ENCODE data around the gene F12.
"Not testable (repeated sequence)": the region's sequence is repeated elsewhere in the genome, so short reads cannot be mapped to it uniquely, and the experiment has no call there.

F12 gene

GRCh38 chr5:177385720-177386119 lies 23.6 kb downstream of the F12 start:
- no peak for DNase-seq

DNA sequence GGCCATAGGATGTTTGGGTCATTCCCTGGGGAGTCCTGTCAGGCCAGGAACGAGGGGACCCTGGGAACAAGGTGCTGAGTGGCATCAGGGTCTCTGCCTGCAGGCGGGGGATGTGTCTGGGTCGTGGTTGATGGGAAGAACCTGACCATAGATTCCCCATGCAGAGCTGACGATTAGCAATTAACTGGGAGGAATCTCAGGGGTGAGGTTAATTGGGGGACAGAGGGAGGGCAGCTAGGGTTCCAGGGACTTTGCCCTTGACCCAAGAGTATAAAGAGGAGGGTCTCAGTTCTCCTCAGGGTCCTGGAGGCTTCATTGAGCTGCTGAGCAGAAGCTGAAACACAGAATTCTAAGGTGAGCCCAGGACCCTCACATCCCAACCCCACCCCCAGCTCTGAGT lies 25.2 kb downstream of the F12 start, which contains the start of gene SLC34A1:
TSS of gene SLC34A1 (plus strand) at position 301 of the 400 bp plus-strand sequence. CDS start 1,308 bp downstream, outside the sequence.
- no peak for DNase-seq

- DNase-seq: no peak
These were observed 26.2 kb downstream of the F12 start for GRCh38 chr5:177383181-177383580.

DNA sequence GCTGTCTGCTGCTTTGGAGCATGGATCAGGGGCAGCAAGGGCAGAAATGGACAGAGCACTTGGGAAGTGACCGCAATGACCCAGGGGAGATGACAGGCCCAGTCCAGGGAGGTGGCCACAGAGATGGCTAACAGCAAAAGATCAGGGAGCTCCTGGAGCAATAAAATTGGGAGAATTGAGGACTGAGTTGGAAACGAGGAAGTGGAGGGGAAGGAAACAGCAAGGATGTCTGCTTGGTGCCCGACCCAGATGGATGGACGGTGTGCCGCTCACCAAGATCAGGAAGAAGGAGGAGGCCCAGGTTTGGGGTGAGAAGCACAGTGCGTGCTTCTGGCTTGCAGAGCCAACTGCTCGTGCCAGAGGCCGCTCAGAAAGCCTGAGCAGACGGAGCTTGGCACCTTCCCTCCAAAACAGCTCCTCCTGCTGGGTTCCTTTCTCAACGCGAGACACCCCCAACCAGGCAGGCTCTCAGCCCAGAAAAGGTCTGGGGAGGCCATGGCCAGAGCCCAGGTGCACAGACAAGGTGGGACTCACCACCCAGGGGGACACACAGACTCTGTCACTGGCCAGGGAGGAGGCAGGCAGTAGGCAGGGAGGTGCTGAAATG lies 26.8 kb downstream of the F12 start:
- DNase-seq: peak; percentile 21

GRCh38 chr5:177380805-177381126 lies 28.6 kb downstream of the F12 start:
- no peak for DNase-seq

- DNase-seq: peak; percentile 89
These were observed 30.2 kb downstream of the F12 start for GRCh38 chr5:177378884-177379883.

DNA sequence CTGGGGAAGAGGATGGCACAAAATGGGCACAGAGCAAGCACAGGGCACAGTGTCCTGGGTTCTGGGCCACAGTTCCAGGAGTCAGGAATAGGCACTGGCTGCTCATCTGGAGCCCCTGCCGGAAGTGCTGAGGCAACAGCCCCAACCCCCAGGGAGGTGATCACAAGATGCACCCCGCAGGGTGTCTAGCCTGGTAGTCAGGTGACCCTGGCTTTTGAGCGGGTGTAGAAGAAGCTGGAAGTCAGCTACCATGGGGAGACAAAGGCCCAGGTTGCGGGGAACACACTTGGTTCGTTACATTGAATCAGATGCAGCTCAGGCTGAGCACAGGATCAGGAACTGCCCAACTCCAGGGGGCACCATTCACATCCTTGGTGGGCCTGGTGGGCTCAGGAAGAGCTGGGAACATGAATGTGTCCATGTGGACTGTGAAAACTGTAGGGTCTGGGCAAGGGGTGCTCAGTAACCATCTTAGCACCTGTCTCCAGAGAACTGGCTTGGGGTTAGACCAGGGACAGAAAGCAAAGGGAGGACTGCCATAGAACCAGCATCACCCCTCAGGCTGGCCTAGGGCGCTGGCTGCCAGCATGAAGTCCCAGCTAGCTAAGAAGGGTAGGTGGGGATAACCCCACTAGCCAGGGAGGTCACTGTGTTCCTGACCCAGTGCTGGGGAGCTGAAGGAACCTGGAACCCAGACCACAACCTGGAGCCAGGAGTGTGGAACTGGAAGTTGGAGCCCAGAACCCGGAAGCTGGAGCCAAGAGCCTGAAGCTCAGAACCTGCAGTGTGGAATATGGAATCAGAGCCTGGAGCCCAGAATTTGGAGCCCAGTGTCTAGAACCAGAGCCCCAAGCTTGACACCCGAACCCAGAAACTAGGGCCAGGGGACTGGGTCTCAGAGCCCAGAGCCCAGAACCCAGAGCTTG lies 31.2 kb downstream of the F12 start:
- no peak for DNase-seq

- no peak for DNase-seq
These were observed 33.3 kb downstream of the F12 start for GRCh38 chr5:177376107-177376506.

DNA sequence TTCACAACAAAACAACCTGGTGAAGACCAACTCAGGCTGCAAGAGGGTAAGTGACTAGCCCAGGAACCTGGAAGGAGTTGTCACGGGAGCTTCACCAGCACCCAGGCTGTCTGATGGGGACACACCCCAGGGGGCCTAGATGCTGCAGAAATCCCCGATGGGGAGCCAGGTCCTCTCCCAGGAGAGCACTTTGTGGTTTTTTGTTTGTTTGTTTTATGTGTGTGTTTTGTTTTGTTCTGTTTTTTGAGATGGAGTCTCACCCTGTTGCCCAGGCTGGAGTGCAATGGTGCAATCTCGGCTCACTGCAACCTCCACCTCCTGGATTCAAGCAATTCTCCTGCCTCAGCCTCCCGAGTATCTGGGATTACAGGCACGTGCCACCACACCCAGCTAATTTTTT lies 33.8 kb downstream of the F12 start:
- not testable (repeated sequence) for DNase-seq

DNA sequence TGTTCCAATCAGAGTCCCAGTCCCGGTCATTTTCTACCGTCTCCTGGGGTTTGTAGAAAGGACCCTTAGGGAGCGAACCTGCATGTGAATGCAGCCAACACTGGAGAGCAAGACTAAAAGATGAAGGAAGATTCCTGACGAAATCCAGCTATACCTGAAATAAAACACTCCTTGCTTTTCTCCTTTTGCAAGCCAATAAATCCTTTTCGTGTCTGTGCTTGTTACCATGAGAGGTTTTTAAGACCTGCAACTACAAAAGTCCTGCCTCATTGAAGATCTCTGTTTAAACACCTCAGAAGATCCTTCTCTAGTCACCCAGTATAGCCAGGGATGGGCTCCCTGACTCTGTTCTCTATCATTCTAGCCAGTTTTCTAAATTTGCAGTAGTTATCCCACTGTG lies 35.2 kb downstream of the F12 start:
- DNase-seq: no peak

DNA sequence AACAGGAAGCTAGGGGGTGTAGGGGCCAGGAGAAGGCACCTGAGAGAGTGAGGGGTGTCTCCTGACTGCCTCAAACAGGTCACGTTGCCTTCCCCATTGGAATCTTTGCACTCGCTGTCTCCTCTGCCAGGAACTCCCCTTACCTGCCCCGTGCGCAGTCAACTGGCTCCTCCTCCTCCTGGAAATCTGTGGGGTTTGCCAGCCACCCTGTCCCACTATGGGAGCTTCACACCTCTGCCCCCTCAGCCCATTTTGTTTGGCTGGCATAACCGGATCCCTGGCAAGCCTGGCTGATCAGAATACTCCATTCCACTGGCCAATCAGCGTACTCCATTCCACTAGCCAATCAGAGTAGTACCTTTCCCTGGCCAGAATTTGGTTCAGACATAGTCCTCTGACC lies 35.6 kb downstream of the F12 start:
- DNase-seq: no peak

- DNase-seq: no peak
These were observed 36.5 kb downstream of the F12 start for GRCh38 chr5:177372910-177373309.

DNA sequence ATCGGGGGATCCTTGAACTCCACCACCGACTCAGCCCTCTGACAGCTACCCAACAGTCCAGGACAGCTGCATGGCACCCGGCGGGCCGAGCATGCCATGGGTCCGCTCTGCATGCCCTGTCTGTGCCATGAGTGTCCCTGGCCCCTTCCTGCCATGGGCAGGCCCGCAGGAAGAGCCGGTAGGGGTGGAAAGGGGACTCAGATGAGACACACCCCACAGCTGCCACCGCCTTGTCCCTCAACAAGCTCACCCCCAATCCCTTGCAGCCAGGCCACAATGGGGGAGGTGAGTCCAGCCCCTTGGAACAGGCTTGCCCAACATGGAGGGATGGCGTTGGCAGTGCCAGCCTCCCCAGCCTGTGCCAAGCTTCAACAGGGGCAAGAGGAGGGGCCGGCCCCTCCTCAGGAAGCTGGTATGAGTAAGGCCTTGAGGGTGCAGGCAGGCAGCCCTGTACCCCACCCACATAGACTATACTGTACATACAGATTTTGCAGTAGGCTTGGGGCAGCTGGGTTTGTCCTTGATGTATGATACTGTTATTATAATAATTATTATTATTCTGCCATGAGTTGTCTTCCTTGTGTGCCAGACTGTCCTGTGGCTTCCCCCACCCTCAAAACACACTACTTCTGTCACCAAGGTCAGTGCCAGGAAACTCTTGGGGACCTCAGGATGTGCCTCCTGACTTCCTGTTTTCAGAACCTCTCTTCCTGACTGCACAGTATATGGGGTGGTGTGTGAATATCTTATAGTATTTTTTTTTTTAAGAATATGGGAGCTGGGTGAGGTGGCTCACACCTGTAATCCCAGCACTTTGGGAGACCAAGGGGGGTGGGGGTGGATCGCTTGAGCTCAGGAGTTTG lies 37.1 kb downstream of the F12 start:
- DNase-seq: no peak

GRCh38 chr5:177371120-177372033 lies 38.0 kb downstream of the F12 start:
- no peak for DNase-seq

- peak; percentile 86 for DNase-seq
These were observed 38.8 kb downstream of the F12 start for GRCh38 chr5:177370488-177371119.

GRCh38 chr5:177369645-177370440 lies 39.5 kb downstream of the F12 start:
- no peak for DNase-seq

GRCh38 chr5:177368869-177369644 lies 40.3 kb downstream of the F12 start:
- DNase-seq: peak; percentile 19

DNA sequence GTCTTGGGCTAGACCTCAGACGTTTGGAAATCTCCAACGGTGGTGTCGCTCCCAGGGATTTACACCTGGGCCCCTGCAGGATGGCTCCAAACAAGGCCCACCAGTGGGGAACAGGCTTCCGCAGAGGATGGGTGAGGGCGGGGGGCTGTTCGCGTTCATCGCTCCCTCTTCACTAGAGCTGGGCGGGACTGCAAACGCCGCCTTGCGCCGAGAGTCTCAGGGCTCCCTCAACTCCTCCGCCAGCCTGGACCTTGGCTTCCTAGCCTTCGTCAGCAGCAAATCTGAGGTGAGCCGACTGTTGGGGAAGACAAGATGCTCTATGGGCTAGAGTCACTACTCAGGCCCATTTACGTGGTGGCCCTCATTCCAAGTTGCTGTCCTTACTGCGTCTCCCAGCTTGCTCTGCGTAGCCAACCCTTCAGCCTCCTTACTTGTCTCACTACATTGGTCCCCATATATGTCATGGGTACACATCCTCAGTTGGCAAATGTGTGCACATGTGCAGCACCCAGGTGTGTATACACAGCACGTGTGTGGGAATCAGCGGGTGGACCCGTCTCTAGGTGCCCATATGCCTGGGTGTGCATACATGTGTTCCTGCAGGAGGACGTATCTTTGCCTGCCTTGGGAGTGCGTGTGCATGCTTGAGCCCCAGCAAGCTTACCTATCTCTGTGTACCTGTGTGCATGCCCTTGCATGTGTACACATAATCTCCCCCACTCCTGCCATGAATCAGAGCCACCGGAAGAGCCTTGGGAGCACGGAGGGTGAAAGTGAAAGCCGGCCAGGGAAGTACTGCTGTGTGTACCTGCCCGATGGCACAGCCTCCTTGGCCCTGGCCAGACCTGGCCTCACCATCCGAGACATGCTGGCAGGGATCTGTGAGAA lies 41.1 kb downstream of the F12 start:
- DNase-seq: no peak

Data from fibroblast of skin of right biceps (primary cell).